ENCODE measurements around the gene HIF3A. TPM values are rescaled to one million over a fixed set of nuclear protein-coding genes. Genes with fewer than 3 reads are reported as not detected.
"Not testable (repeated sequence)": the region's sequence is repeated elsewhere in the genome, so short reads cannot be mapped to it uniquely, and the experiment has no call there.

Gene HIF3A
- total RNA-seq, 2 donors from 2014 or later: 41.6 to 71.9 TPM

DNA sequence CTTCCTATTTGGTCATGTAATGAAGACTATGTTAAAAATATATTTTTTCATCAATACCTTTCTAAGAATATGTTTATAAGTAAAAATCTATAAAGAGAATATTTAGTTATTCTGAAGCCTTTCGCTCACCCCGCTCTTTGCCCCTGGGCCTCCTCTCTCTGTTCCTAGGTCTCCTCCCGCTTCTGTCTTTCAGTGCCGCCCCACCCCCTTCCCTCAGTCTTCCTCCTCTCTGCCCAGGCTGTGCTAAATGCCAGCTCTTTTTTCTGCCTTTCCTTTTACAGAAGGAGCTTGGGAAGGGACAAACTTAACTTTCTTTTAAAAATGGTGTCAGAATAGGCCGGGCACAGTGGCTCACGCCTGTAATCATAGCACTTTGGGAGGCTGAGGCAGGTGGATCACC is 22.8 kb downstream of the HIF3A start:
- peaks cover 5% of the 10 kb centered on the region for H3K9me3 Mint-ChIP-seq
- no peaks in the 10 kb centered on the region for H3K4me1 Mint-ChIP-seq
- Histone ChIP-seq H3K4me1 (ENCODE audit: control insufficient read depth, insufficient read depth, low read length) (no peaks in the 10 kb centered on the region), H3K4me3 (ENCODE audit: low read length) (no peak overlapping the region), H3K9ac (ENCODE audit: extremely low read depth, low read length, poor library complexity, severe bottlenecking) (no peak overlapping the region), H3K36me3 (ENCODE audit: control insufficient read depth, insufficient read depth, low read length) (peaks cover 34% of the 10 kb centered on the region), H3K27me3 (ENCODE audit: control insufficient read depth, insufficient read depth, low read length, poor library complexity, severe bottlenecking) (no peaks in the 10 kb centered on the region), H3K27ac (ENCODE audit: low read depth, low read length) (no peak overlapping the region), H3K9me3 (ENCODE audit: control insufficient read depth, low read length) (peaks cover 11% of the 10 kb centered on the region)
- H3K4me3 Mint-ChIP-seq: no peak overlapping the region
- WGBS, 2 experiments (ENCODE audit: insufficient coverage in 1 of 2, insufficient read length in 1 of 2): 93 to 100% methylated on average over 2 to 6 of the region's 6 CpGs
- no peaks in the 10 kb centered on the region for H3K27me3 Mint-ChIP-seq (ENCODE audit: insufficient read depth)
- DNase-seq: no peak
- H3K27ac Mint-ChIP-seq: no peak overlapping the region
- TF ChIP-seq, protein P1, sequence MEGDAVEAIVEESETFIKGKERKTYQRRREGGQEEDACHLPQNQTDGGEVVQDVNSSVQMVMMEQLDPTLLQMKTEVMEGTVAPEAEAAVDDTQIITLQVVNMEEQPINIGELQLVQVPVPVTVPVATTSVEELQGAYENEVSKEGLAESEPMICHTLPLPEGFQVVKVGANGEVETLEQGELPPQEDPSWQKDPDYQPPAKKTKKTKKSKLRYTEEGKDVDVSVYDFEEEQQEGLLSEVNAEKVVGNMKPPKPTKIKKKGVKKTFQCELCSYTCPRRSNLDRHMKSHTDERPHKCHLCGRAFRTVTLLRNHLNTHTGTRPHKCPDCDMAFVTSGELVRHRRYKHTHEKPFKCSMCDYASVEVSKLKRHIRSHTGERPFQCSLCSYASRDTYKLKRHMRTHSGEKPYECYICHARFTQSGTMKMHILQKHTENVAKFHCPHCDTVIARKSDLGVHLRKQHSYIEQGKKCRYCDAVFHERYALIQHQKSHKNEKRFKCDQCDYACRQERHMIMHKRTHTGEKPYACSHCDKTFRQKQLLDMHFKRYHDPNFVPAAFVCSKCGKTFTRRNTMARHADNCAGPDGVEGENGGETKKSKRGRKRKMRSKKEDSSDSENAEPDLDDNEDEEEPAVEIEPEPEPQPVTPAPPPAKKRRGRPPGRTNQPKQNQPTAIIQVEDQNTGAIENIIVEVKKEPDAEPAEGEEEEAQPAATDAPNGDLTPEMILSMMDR (conservative IDR thresholded peaks at IDR 0.05): no peak
- peaks cover 65% of the 10 kb centered on the region for H3K36me3 Mint-ChIP-seq (ENCODE audit: low read depth)

DNA sequence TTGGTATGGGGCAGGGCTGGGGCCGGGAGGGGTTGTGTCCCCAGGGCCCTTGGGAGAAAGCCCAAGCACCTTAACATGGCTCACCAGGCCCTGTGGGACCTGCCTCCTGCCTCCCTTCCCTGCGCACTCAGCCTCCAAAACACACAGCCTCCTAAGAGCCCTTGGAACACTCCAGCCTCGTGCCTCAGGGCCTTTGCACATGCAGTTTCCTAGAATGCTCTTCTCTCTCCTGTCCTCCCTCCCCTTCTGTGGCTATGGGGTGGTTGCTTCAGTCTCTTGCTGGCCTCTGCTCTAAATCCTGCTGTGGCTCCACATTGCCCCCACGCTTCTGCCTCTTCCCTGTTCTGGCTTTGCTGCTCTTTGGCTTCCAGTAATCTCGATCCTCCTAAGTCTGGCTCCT is 23.7 kb downstream of the HIF3A start:
- 93 to 100% methylated on average over 4 to 5 of the region's 5 CpGs for WGBS, 2 experiments (ENCODE audit: insufficient coverage in 1 of 2, insufficient read length in 1 of 2)
- Mint-ChIP-seq H3K27me3 (ENCODE audit: insufficient read depth) (no peaks in the 10 kb centered on the region), H3K9me3 (peaks cover 10% of the 10 kb centered on the region), H3K4me3 (no peak overlapping the region), H3K36me3 (ENCODE audit: low read depth) (peaks cover 62% of the 10 kb centered on the region), H3K4me1 (no peaks in the 10 kb centered on the region), H3K27ac (no peak overlapping the region)
- no peak overlapping the region for H3K27ac ChIP-seq (ENCODE audit: low read depth, low read length)
- H3K4me1 ChIP-seq (ENCODE audit: control insufficient read depth, insufficient read depth, low read length): no peaks in the 10 kb centered on the region
- H3K4me3 ChIP-seq (ENCODE audit: low read length): no peak overlapping the region
- peaks cover 18% of the 10 kb centered on the region for H3K9me3 ChIP-seq (ENCODE audit: control insufficient read depth, low read length)
- no peak overlapping the region for H3K9ac ChIP-seq (ENCODE audit: extremely low read depth, low read length, poor library complexity, severe bottlenecking)
- peaks cover 40% of the 10 kb centered on the region for H3K36me3 ChIP-seq (ENCODE audit: control insufficient read depth, insufficient read depth, low read length)
- TF ChIP-seq, protein P1 (conservative IDR thresholded peaks at IDR 0.05): no peak
- H3K27me3 ChIP-seq (ENCODE audit: control insufficient read depth, insufficient read depth, low read length, poor library complexity, severe bottlenecking): no peaks in the 10 kb centered on the region
- no peak for DNase-seq

DNA sequence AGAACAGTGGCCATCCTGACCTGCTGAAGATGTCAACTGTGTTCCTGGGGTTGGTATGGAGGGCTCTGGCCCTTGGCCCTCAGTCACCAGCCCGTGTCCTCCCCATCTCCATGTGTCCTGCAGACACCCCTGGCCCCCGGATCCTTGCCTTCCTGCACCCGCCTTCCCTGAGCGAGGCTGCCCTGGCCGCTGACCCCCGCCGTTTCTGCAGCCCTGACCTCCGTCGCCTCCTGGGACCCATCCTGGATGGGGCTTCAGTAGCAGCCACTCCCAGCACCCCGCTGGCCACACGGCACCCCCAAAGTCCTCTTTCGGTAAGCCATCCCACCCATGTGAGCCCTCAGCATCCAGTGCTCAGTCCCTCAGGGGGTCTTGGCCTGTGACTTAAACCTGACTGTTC is 24.8 kb downstream of the HIF3A start:
- peaks cover 44% of the 10 kb centered on the region for H3K36me3 ChIP-seq (ENCODE audit: control insufficient read depth, insufficient read depth, low read length)
- DNase-seq: no peak
- WGBS, 2 experiments (ENCODE audit: insufficient coverage in 1 of 2, insufficient read length in 1 of 2): 92 to 95% methylated on average over 5 to 12 of the region's 12 CpGs
- no peak overlapping the region for H3K9ac ChIP-seq (ENCODE audit: extremely low read depth, low read length, poor library complexity, severe bottlenecking)
- peaks cover 28% of the 10 kb centered on the region for H3K9me3 ChIP-seq (ENCODE audit: control insufficient read depth, low read length)
- H3K4me1 ChIP-seq (ENCODE audit: control insufficient read depth, insufficient read depth, low read length): no peaks in the 10 kb centered on the region
- no peaks in the 10 kb centered on the region for H3K4me1 Mint-ChIP-seq
- H3K4me3 Mint-ChIP-seq: no peak overlapping the region
- TF ChIP-seq, protein P1 (conservative IDR thresholded peaks at IDR 0.05): no peak
- no peak overlapping the region for H3K27ac Mint-ChIP-seq
- no peaks in the 10 kb centered on the region for H3K27me3 Mint-ChIP-seq (ENCODE audit: insufficient read depth)
- peaks cover 68% of the 10 kb centered on the region for H3K36me3 Mint-ChIP-seq (ENCODE audit: low read depth)
- peaks cover 20% of the 10 kb centered on the region for H3K9me3 Mint-ChIP-seq
- H3K27ac ChIP-seq (ENCODE audit: low read depth, low read length): no peak overlapping the region
- H3K27me3 ChIP-seq (ENCODE audit: control insufficient read depth, insufficient read depth, low read length, poor library complexity, severe bottlenecking): no peaks in the 10 kb centered on the region
- no peak overlapping the region for H3K4me3 ChIP-seq (ENCODE audit: low read length)

DNA sequence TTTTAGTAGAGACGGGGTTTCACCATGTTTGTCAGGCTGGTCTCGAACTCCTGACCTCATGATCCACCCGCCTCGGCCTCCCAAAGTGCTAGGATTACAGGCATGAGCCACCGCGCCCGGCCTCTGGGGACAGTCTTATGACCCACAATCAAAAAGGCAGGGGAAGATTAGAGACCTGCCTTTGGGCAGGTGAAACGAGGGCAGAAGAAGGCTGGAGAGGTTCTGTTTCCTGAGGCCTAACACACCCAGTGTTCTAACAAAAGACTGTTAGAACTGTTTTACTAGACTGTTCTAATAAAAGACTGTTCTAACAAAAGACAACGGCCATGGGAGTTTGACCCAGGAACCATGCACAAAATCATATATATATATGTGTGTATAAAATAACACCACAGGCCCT is 26.4 kb downstream of the HIF3A start:
- H3K27me3 ChIP-seq (ENCODE audit: control insufficient read depth, insufficient read depth, low read length, poor library complexity, severe bottlenecking); H3K4me1 Mint-ChIP-seq; H3K4me1 ChIP-seq (ENCODE audit: control insufficient read depth, insufficient read depth, low read length); H3K9ac ChIP-seq (ENCODE audit: extremely low read depth, low read length, poor library complexity, severe bottlenecking); H3K27ac Mint-ChIP-seq; H3K4me3 ChIP-seq (ENCODE audit: low read length); H3K27me3 Mint-ChIP-seq (ENCODE audit: insufficient read depth); H3K4me3 Mint-ChIP-seq; DNase-seq; H3K27ac ChIP-seq (ENCODE audit: low read depth, low read length): not testable (repeated sequence)
- H3K9me3 ChIP-seq (ENCODE audit: control insufficient read depth, low read length): peaks cover 42% of the 10 kb centered on the region
- Mint-ChIP-seq H3K36me3 (ENCODE audit: low read depth) (peaks cover 73% of the 10 kb centered on the region), H3K9me3 (peaks cover 34% of the 10 kb centered on the region)
- WGBS, 2 experiments (ENCODE audit: insufficient coverage in 1 of 2, insufficient read length in 1 of 2): 96% methylated on average over 5 to 8 of the region's 9 CpGs
- peaks cover 56% of the 10 kb centered on the region for H3K36me3 ChIP-seq (ENCODE audit: control insufficient read depth, insufficient read depth, low read length)

All from endodermal cell (in vitro differentiated cells).